ENCODE data around the gene TRAM2. TPM values are rescaled to one million over a fixed set of nuclear protein-coding genes. Genes with fewer than 3 reads are reported as not detected.

Gene TRAM2
- total and polyA plus RNA-seq, 2 of the 8 experiments (the other 6 are each of a cell fraction or from before 2014, with no cell fraction given), result 9.0 to 21.4 TPM

- CTCF ChIA-PET (ENCODE audit: partially characterized antibody), result interaction anchor here (1.0 to 2.5 kb wide), 4 partner anchors 41 to 96 kb away, joined by 3 to 7 read pairs (median 4); no protein-coding TSS in a partner anchor
- 89% methylated on average over 10 of the region's 10 CpGs; no CpG with 5 or more reads in 1 of the 2 experiments for WGBS, 2 experiments (ENCODE audit: extremely low coverage in 1 of 2, insufficient coverage in 1 of 2, insufficient read length in 1 of 2, insufficient replicate concordance in 2 of 2, low coverage in 1 of 2, low lambda C conversion rate in 2 of 2, missing lambda C conversion rate in 1 of 2)
Observed at GRCh38 chr6:52511163-52511562, 65.7 kb downstream of the TRAM2 start.

More at GRCh38 chr6:52511163-52511562, 65.7 kb downstream of the TRAM2 start:
- H3K56ac ChIP-seq (replicated peaks; ENCODE audit: insufficient read length, low read depth, low read length), result no peak overlapping the region
- POLR2A ChIA-PET (ENCODE audit: partially characterized antibody), result no interaction called here
- H3K23ac ChIP-seq (ENCODE audit: insufficient read length), result no peak overlapping the region
- H3K4me3 ChIP-seq (ENCODE audit: extremely low read depth in 1 of 4, insufficient read depth in 2 of 4, low read depth in 3 of 4, low read length in 4 of 4), result no peak overlapping the region
- TF ChIP-seq, protein P1, sequence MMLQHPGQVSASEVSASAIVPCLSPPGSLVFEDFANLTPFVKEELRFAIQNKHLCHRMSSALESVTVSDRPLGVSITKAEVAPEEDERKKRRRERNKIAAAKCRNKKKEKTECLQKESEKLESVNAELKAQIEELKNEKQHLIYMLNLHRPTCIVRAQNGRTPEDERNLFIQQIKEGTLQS (IDR thresholded peaks at IDR 0.05; ENCODE audit: insufficient read depth, low read depth, low read length), result no peak
- TF ChIP-seq POLR2AphosphoS5 (IDR thresholded peaks at IDR 0.05; ENCODE audit: low read depth, low read length), result no peak
- TF ChIP-seq NANOG (IDR thresholded peaks at IDR 0.05; ENCODE audit: insufficient read depth, low read depth, low read length, poor library complexity, severe bottlenecking), result no peak
- no peak for TF ChIP-seq CHD1 (IDR thresholded peaks at IDR 0.05; ENCODE audit: low read depth, low read length)
- no peak for TF ChIP-seq BACH1 (IDR thresholded peaks at IDR 0.05; ENCODE audit: low read length)
- TF ChIP-seq BCL11A (IDR thresholded peaks at IDR 0.05; ENCODE audit: low read depth in 2 of 2, low read length in 2 of 2), result no peak
- no peak for TF ChIP-seq SP1 (IDR thresholded peaks at IDR 0.05; ENCODE audit: low read depth, low read length)
- no peak for TF ChIP-seq POLR2A (IDR thresholded peaks at IDR 0.05; ENCODE audit: control extremely low read depth in 1 of 2, low read depth in 2 of 2, low read length in 2 of 2)
- no peak for TF ChIP-seq SAP30 (IDR thresholded peaks at IDR 0.05; ENCODE audit: insufficient read depth, insufficient replicate concordance, low read length)
- no peak for TF ChIP-seq RXRA (IDR thresholded peaks at IDR 0.05; ENCODE audit: insufficient read depth, low read depth, low read length)
- no peak for TF ChIP-seq KDM4A (IDR thresholded peaks at IDR 0.05; ENCODE audit: low read depth, low read length, severe bottlenecking)
- H2AK5ac ChIP-seq (ENCODE audit: low read depth, low read length), result no peak overlapping the region
- peaks cover 0 to 25% (median 8%) of the 10 kb centered on the region in 4 experiments; a peak in 5 of 8 replicates for H3K36me3 ChIP-seq (ENCODE audit: control insufficient read depth in 2 of 4, insufficient read depth in 4 of 4, low read length in 3 of 4)
- no peak overlapping the region for H2BK20ac ChIP-seq (ENCODE audit: low read length)
- no peaks in the 10 kb centered on the region for H3K9me3 ChIP-seq (ENCODE audit: insufficient read depth in 2 of 2, low read depth in 1 of 2, low read length in 1 of 2)
- H3K27me3 ChIP-seq (replicated peaks in 1 of 4; ENCODE audit: control insufficient read depth in 3 of 4, extremely low read depth in 1 of 4, insufficient read depth in 3 of 4, low read length in 3 of 4), result no peaks in the 10 kb centered on the region
- H2AFZ ChIP-seq (ENCODE audit: low read length), result no peak overlapping the region
- peaks cover 0 to 14% (median 0%) of the 10 kb centered on the region in 4 experiments; a peak in 3 of 7 replicates for H3K4me1 ChIP-seq (replicated peaks in 1 of 4; ENCODE audit: control insufficient read depth in 3 of 4, insufficient read depth in 4 of 4, low read length in 3 of 4)
- no peaks in the 10 kb centered on the region for H3K79me1 ChIP-seq (ENCODE audit: low read depth, low read length)
- H3K4ac ChIP-seq (replicated peaks; ENCODE audit: insufficient read length, low read depth, low read length), result no peak overlapping the region
- H3K79me2 ChIP-seq (ENCODE audit: control insufficient read depth in 1 of 2, insufficient read depth in 2 of 2, low read length in 2 of 2), result no peaks in the 10 kb centered on the region
- DNase-seq (ENCODE audit: low read depth in 1 of 2, low spot score in 2 of 2) (no peak), FAIRE-seq (no peak)
- H4K5ac ChIP-seq (ENCODE audit: insufficient read length, low read depth, low read length), result no peak overlapping the region
- no peak overlapping the region for H2BK15ac ChIP-seq (ENCODE audit: low read length)
- H4K8ac ChIP-seq (ENCODE audit: extremely low read depth, insufficient read depth, low read length), result no peak overlapping the region
- H2BK120ac ChIP-seq (replicated peaks; ENCODE audit: low read depth, low read length), result no peak overlapping the region
- H3K18ac ChIP-seq (ENCODE audit: extremely low read depth, low read length), result no peak overlapping the region
- no peak overlapping the region for H4K91ac ChIP-seq (replicated peaks; ENCODE audit: insufficient read length, low read length)
- H3K9ac ChIP-seq (replicated peaks in 1 of 4; ENCODE audit: extremely low read depth in 1 of 4, low read depth in 3 of 4, low read length in 3 of 4), result no peak overlapping the region
- no peak overlapping the region for H2BK5ac ChIP-seq (ENCODE audit: low read depth, low read length)
- no peaks in the 10 kb centered on the region for H3K23me2 ChIP-seq (ENCODE audit: low read depth, low read length)
- H4K20me1 ChIP-seq (replicated peaks in 1 of 2; ENCODE audit: control insufficient read depth in 1 of 2, insufficient read depth in 2 of 2, low read length in 2 of 2), result no peaks in the 10 kb centered on the region
- H2BK12ac ChIP-seq (ENCODE audit: low read depth, low read length), result no peak overlapping the region
- no peak overlapping the region for H3K27ac ChIP-seq (ENCODE audit: low read depth, low read length)
- no peak overlapping the region for H3K4me2 ChIP-seq (ENCODE audit: insufficient read depth in 1 of 2, low read depth in 2 of 2, low read length in 2 of 2)
- H3K14ac ChIP-seq (ENCODE audit: insufficient read length), result no peak overlapping the region
